GM19467 (cell line): Measurements from ENCODE around the gene TNIP1.

ENCODE experiments used
- ATAC-seq: cut with Tn5 transposase; IDR thresholded peaks from one replicate; pipeline ENCODE4 v1.9.1; 2021; ENCODE audit warnings: mild to moderate bottlenecking, moderate library complexity; ENCODE audit not compliant: unreplicated experiment

The TNIP1 gene

DNA sequence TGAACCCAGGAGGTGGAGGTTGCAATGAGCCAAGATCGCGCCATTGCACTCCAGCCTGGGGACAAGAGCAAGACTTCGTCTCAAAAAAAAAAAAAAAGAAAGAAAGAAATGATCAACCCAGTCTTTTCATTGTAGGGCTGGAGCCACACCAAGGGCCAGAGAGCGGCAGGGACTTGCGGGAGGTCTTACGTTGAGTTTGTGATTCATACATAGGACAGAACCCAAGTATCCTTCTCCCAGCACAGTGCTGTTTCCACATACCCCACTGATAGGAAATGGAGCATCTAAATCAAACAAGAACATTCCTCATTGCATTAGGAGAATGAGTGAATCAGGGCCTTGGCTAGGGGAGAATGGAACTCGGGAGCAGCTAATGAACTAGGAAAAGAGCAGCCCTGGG is 3.5 kb upstream of the TNIP1 start:
- no peak for ATAC-seq

DNA sequence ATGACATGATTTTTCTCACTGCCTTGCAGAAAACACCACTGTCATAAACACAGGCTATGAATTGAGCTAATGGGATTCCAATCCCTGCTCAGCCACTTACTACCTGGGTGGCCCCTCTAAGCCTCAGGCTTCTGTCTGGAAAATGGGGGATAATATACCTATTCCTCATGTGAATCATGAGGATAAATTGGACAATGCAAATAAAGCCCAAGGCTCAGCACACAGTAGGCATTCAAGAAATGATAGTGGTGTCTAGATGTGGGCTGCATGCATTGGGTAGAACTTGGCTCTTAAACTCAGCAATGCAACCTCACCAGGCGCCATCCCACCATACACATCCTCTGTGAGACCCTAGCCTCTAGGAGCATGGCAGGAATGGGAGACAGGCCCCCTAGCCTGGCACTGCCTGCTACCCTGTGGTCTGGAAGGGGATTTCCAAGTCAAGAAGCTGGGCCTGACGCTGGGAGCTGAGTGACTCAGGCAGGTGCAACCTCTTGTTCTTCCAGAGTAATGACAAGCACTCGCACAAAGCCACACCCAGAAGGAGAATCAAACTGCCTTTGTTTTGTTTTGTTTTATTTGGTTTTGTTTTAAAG is 2.3 kb upstream of the TNIP1 start:
- ATAC-seq = no peak

DNA sequence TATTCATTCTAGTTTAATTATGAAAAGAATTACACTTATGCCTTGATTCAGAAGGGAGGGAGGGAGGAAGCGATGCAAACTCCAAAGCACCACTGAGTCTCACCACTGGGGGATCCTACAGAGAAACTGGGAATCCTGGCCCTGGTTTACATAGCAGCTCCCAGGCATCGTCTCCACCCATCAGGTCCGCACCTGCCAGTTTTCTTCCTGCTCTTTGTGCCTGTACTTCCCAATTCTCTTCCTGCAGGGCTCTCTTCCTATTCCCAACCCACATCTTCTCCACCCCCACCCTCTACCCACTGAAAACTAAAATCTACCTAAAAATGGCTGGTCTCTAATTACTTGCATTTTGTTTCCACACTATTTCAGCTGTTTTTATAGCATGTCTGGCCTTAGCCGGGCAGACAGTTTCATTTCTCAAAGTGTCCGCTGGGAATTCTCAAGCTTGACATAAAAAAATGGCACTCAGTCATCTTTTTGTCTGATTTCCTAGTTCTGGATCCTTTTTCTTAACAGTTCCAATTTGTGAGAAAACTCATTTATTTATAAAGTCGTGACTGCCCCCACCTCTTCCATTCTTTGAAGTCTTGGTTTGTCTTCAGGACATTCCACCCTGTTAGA is 1.6 kb upstream of the TNIP1 start:
- no peak for ATAC-seq

DNA sequence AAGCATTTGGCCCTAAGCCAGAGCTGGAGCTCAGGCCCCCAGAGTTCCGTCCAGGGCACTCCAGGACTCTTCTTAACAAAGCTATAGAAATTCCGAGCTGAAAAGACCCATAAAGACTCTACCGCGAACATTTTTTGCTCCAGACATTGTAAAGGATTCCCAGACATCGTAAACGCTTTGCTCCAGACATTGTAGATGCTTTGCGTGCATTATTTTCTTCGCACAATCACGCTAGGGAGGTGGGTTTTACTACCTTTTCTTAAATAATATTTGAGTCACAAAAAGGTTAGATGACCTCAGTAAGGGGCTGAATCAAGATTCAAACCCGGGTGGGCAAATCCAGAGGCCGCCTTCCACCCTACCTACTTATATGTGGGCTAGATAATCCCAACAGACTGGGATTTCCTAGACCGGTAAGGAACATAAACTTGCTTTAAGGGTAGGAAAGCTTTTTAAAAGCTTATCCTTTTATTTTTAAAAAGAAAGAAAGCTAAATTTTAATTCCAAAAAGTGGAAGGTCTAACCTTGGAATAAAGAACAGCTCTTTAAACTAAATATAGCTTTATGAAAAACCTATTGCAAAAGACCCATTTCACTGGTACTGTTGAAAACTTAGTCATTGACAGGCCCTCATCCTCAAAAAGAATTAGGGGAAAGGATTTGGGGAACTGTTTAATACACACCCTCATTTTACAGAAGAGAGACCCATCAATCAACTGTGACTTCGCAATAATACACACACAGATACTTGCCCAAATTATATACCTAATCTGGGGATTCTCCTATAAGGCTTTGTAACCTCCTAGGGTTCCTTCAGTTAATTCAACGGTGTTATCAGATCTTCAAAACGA is 822 bp upstream of the TNIP1 start:
- ATAC-seq = no peak

DNA sequence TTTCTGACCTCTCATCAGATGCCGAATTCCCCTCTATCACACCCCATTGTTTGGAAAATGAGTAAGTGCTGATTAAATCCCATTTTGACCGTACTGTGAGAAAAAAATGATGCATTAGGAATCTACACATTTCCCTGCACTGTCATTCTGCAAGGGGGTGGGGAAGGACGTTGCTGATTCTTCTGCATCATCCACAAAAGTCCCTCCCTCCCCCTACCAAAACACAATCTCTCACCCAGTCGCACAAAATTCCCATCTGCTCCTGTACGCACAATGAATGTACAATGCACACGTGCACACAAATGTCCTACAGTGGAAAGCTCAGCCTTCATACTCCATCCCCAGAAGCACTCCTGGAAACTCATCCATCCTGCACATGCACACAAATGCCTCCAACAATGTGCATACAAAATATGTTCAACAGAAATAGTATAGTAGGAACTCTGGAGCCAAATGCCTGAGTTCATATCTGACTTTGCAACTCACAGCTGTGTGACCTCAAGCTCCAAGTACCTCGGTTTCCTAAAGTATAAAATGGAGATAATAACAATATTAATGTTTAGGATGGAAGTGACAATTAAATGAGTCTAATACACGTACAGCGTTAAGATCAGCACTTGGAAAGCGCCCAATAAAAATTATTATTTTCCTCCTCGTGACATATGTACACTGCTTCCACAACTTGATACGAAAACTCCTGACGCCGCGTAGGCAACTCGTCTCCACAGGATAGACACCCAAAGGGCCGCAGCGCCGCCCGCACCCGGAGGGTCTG is 809 bp downstream of the TNIP1 start:
- ATAC-seq = no peak

DNA sequence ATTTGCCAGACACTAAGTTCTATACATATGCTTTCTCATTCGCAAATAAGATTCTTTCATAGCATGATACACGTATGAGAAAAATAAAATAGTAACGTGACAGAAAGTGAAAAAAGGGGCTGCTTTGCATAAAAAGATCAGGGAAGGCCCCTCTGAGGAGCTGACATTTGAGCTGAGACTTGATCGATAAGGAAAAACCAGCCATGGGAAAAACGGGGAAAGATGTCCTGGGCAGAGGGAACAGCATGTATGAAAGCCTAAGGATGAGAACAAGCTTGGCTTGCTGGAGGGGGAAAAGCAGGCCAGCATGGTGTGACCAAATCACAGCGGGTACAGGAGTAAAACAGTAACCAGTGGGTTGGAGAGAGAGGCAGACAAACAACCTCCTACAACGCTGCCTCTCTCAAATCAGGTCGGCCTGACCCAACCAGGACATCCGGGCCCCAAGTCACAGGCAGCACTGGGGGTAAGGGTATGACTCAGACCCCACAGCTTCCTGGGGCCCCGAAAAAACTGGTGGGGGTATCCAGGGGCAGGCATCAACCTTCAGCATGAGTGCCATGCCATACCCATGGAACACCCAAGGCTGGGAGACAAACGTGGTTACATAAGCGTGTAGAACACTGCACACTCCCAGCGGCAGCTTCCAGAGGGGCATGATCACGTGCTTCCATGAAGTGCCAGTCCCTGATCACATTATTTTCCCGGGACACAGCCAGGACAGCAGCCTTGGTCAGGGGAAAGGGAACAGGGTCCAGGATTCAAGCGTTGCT is 2.2 kb downstream of the TNIP1 start:
- ATAC-seq = peak; percentile 41

DNA sequence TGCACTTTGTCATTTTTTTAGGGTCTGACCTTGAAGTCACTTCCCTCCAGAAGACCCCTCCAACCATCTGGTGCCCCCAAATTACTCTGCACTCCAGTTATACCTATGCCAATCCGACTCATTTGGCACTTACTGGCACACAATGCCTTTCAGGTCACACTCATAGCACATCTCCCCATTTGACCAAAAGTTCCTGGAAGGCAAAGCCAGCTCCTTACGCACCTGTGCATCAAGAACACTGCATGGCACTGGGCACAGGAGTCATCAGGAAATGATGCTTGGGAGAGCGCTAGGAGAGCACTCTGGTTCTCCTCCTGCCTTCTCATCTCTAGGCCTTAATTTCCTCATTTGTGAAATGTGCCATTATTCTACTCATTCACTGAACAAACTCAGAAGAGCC is 2.9 kb downstream of the TNIP1 start:
- no peak for ATAC-seq

DNA sequence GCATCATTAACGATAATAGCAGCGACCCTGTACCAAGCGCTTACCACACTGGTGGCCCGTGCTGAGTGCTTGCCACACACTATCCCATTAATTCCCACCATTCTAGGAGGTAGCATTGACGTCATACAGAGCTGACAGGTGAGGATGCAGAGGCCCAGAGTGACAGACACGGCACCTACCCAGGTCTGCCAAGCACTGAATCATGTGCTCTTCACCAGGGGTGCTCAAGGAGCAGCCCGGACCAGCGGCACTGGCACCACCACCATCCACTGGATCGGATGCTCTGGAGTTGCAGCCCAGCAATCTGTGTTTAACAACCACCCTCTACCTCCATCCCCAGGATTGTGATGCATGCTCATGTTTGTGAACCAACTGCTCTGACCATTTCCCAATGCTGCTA is 3.4 kb downstream of the TNIP1 start:
- ATAC-seq = no peak

DNA sequence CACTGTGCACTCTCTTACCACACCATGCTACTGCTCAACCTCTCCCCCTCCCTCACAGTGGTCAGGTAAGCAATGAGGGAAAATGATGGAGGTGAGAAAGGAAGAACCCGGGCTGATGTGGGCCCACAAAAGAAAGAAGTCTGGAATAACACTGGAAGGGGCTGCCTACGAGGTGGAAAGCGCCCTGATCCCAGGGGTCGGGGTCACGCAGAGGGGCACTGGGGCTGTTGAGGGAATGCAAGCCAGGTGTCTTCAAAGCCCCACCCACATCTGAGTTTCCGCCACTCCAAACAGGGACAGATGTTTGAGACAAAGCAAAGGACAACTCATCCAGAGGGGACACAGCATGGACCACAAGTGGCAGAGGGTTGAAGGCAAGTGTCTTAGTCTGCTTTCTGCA is 4.2 kb downstream of the TNIP1 start:
- no peak for ATAC-seq

DNA sequence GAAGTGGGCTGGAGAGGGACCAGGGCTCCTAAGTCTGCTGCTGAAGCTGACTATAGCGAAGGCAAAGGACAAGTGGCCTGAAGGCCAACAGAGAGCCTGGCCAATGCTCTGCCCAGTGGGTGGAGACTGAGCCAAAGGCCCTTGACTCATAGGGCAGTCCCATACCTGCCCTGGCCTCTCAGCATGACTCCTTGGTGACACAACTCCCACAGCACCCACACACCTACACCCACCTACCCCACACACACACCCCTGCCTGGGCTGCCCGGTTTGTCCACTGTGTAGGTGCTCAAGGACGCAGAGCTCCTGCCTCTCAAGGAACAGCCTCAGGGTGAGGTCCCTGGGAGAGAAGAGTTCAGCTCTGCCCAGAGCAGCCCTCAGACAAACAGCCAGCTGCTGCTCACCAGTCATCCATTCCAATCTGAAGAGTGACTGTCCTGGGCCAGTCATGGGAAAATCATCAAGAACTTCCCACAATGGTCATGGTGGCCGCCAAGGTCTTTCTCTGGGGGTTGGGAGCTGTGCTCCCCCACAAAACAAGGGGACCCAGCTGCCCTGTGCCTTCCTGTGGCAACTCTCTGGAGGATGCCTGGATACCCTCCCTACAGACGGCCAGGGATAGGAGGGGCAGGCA is 5.0 kb downstream of the TNIP1 start:
- ATAC-seq = no peak

DNA sequence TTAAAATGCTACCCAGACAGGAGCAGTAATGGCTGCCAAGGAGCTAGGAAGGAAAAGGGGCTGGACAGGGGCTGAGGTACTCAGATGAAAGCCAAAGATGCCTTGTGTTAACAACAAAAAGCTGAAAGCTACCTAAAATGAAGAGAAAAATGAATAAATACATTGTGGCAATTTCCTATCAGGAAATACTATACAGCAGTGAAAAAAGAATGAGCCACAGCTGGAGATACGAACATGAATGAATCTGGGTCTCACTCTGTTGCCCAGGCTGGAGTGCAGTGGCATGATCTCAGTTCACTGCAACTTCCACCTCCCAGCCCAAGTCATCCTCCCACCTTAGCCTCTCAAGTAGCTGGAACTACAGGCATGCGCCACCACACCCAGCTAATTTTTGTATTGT is 6.3 kb downstream of the TNIP1 start:
- ATAC-seq = no peak

DNA sequence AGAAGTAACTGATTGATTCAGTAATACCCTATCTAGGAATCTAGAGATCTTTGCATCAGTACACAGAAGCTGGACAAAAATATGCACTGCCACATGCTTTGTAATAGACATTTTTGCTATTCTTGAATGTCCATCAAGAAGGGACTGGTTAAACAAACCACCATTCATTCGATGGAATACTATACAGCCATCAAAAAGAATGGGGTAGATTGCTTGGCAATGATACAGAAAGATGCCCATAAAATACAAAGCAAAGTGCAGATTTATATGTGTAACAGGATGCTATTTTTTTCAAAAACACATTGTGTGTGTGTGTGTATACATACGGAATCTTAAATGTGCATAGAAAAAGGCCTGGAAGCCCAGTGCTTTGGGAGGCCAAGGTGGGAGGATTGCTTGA is 7.6 kb downstream of the TNIP1 start:
- ATAC-seq = no peak

DNA sequence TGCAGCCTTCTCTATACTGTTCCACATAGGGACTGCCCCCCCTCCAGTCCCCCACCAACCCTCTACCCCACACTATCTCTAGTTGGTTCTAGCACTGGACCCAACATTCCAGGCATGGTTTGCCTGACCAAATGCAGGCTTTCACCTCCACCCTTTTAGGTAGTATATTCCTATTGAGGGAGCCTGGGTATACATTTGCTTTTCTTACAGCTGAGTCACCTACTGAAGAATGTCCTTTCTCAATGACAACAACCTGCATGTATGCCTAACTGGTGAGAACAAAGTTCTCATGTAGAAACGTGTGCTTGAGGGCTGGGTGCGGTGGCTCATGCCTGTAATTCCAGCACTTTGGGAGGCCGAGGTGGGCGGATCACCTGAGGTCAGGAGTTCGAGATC is 8.2 kb downstream of the TNIP1 start:
- ATAC-seq = no peak

DNA sequence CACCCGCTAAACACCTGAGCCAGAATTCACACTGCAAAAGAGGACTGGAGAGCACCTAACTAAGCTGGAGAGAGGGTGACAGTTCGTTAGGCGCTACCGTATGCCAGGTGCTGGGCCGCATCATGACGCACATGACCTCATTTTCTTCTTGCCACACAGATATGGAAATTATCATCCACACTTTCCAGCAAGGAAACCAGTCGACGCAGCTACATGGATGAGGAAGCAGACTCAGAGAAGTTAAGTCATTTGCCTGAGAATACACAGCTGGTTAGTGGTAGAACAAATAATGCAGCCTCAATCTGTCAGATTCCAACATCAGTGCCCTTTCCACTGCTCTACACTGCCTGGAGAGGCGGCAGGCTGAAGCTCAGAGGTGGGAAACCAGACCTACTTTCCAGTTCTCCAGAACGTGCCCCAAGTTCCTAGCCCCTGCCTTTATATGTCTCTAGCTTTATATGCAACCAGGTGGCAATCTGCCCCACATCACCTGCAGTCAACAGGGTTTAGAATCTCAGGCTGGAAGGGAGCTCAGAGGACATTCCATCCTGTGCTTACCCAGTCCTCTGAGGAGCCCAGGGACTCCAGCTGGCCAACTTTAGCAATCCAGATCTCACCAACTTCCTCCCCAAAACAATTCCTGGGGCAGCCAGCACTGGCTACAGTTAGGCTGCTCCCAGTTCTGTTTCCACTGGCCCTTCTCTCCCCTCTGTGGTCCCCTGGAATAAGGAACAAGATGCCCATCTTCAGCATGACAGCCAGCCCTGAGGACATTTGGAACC is 8.8 kb downstream of the TNIP1 start:
- no peak for ATAC-seq

DNA sequence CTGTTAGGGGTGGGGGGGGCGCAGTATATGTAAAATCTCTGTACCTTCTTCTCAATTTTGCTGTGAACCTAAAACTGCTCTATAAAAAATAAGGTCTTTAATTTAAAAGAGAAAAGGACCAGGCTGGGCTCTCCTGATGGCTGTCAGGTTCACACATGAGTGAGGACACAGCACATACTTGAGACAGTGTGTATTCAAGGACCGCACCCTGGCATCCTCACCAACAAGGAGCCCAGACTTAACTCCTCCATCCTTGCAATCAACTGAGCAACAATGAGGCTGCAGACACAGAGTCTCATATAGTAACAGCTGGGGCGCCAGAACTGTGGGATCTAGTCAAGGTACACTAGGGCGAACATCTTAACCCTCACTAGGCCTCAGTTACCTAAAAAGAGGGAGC is 9.8 kb downstream of the TNIP1 start:
- no peak for ATAC-seq

DNA sequence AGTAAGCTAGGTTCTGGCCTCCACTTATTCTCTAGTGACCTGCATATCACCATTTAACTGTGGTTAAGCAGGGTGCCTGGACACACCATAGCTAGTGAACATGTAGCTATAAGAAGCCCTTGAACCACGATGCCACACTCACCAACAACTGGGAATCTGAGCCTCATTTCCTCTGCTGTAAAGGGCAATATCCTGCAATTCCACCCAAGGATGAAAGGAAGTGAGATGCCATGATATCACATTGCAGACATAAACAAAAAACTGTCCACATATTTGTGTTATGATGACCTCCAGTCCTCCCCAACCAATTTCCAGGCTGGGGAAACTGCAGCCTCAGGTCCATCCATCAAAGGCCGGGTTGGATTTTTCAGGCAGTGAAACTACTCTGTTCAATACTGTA is 10.4 kb downstream of the TNIP1 start:
- no peak for ATAC-seq

DNA sequence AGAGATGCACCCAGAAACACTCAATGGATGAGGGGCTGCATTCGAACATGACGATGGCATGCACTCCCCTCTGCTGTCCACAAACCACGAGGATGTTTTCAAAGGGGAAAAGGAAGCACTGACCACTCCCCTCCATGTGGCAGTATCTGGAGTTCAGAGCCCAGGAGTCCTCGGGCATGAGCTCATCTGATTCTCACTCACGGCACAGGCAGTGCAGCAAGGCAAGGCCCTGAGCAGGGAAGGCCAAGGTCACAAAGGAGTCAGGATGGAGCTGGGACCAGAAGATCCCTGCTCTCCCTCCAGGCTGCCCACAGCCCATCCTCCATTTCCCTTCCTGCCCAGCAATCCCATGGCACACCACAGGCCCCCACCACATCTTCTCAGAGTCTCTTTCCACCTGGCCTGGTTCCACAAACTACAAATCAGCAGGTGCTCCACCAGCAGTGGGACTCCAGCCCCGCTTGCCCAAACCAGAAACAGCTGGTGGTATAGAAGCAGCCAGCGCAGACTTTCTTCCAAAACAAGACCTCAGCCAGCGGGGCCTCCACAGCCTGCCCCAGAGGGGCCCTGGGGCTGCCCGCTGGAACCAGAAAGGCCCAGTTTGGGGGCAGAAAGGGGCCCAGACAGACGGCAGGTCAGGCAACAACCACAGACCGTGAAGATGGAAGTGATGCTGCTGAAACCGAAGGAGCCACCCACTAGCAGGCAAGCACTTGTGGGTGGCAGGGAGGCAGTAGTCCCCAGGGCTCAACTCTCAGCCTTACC is 12.2 kb downstream of the TNIP1 start:
- peak; percentile 60 for ATAC-seq

DNA sequence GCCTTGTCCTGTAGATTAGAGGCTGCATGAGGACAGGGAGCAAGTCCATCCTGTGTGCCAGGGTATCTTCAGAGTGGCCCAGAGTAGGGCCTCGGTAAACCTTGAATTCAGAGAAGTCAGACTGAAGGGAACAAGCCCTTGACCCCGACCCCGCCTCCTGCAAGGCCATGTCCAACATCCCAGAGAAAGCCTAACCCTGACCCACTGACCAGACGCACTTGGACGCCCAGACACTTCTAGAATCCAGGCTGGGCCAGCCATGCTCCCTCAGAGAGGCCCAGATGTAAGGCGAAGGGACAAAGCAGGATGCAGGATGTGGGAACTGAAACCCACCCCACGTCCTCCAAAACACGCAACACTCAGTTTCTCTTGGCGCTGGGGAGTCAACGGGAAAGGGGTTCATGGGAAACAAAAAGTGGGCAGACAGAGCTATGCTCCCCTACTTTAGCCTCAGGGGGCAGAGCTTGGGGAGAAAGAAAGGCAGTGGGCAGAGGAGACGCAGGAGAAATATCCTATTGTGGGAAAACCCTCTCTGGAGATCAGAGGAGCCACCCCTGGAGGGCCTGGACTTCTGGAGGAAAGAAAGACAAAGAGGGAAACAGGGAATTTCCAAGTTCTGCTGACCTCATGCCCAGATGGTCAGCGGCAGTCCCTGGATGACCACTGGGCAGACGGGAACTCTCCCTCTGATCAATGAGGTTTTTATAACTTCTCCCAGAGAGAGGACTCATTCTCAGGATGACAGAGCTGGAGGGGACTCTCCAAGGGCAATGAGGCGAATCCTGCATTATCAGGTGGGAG is 13.0 kb downstream of the TNIP1 start:
- ATAC-seq = peak; percentile 4
